ENCODE results near the gene FGFRL1.

GRCh38 chr4:986428-986878 lies 25.0 kb upstream of the FGFRL1 start:
- TF ChIP-seq CTCF (IDR thresholded peaks at IDR 0.05 in 8 of 11, conservative IDR thresholded peaks at IDR 0.05 in 3 of 11) (no peak), POLR2A (IDR thresholded peaks at IDR 0.05) (no peak)

All from spleen (tissue), 7 donors.